Fibroblast of skin of right biceps (primary cell): ENCODE data around the gene UBC.
"Not testable (repeated sequence)": the region's sequence is repeated elsewhere in the genome, so short reads cannot be mapped to it uniquely, and the experiment has no call there.

Experiments used
- DNase-seq: peaks from one replicate; pipeline ENCODE4 v3.0.0-alpha.2; 2013

Gene UBC

DNA sequence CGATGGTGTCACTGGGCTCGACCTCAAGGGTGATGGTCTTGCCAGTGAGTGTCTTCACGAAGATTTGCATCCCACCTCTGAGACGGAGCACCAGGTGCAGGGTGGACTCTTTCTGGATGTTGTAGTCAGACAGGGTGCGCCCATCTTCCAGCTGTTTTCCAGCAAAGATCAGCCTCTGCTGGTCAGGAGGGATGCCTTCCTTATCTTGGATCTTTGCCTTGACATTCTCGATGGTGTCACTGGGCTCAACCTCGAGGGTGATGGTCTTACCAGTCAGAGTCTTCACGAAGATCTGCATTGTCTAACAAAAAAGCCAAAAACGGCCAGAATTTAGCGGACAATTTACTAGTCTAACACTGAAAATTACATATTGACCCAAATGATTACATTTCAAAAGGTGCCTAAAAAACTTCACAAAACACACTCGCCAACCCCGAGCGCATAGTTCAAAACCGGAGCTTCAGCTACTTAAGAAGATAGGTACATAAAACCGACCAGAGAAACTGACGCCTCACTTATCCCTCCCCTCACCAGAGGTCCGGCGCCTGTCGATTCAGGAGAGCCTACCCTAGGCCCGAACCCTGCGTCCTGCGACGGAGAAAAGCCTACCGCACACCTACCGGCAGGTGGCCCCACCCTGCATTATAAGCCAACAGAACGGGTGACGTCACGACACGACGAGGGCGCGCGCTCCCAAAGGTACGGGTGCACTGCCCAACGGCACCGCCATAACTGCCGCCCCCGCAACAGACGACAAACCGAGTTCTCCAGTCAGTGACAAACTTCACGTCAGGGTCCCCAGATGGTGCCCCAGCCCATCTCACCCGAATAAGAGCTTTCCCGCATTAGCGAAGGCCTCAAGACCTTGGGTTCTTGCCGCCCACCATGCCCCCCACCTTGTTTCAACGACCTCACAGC lies 717 bp downstream of the UBC start:
- DNase-seq, result peak; percentile 78

GRCh38 chr12:124912529-124913287 lies 1.7 kb downstream of the UBC start:
- DNase-seq, result not testable (repeated sequence)

- not testable (repeated sequence) for DNase-seq
These were observed 2.9 kb downstream of the UBC start for GRCh38 chr12:124911521-124911920.

GRCh38 chr12:124910561-124911478 lies 3.6 kb downstream of the UBC start:
- DNase-seq, result no peak

DNA sequence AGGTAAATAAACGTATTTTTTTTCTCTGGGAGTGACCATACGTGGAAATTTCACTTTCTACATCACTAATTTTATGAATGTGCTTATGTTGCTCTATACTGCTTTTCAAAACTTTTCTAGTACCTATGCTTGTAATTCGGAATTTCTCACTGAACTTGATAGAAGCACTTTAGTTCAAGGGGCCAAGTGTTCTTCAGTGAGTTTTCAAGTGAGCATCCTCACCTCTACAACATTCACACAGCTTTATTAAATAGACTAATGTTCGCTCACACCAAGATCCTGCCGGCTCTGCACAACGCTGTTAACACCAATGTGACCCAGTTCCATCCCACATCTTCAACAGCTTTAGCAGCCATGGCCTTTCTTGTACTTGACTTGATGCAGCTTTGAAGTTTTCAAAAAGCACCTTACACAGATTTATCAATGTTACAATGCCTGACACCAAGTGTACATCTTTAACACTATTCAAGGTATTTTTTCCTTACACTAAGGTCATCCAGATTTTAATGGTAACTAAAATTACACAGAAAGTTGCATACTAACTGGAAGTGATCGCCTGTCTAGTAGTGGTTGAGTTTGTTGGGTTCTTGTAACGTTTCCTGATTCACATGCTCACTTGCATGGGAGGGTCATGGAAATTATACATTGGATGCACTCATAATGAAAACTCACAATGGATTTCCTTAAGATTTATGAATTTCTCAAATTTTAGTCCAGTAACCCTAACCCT lies 4.5 kb downstream of the UBC start:
- no peak for DNase-seq

DNA sequence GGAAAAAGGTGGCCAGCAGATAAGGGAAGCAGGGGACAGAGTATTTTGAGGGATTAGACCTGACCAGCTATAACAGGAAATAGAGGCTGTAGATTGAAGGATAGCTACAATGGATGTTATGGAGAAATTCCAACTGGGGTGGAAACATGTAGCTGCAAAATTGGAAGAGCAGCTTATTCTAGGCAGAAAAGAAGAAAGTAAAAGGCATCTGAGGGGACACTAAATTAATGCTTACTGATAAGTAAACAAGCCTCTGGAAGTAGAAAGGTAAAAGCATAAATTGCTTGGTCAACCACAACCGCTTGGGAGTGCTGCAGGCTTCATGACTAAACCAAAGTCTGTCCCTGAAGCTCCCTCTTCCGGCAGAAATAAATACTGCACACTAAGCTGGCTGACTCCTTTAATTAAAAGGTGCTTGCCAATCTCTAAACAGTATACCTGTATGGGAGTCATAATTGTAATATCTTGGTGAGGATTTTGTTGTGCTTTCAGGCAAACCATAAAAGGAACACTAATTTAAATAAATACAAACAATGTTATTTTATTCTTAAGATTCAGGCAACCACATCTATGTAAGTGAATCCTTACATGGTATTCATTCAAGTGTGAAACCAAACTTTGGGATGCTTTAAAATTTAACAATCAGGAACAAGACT lies 7.7 kb downstream of the UBC start:
- DNase-seq, result peak; percentile 87

DNA sequence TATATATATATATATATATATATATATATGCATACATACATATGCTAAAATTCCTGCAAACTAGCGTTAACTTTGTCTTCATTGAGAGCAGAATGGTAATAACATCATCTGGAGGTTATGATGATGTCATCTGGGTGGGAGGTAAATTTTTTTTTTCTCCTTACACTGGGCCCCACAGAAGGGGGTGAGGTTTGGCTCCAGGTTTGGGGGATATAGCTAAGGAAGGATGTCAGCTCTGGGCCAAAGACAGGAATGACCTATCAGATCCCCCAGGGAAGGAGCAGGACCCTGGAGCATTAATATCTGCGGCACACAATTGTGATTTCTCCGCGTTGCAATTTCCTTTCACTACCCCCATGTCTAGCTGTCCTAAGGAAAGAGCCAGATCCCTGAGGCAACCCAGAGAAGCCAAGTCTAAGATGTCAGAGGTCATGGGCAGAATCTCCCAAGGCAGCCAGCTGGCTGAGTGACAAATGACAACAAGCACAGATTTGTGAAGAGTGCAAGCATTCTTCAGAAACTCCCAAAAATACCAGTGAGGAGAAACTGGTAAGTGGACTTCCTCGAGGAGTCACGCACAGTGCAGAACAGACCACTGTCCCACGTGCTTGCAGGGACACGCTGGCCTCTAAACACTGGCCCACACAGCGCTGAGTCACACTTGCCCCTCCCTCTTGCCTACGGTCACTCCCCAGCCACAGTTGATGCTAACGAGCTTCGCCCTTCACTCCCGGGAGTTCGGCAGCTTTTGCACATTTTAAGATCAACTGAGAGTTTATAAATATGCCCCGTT lies 9.9 kb downstream of the UBC start:
- peak; percentile 78 for DNase-seq

DNA sequence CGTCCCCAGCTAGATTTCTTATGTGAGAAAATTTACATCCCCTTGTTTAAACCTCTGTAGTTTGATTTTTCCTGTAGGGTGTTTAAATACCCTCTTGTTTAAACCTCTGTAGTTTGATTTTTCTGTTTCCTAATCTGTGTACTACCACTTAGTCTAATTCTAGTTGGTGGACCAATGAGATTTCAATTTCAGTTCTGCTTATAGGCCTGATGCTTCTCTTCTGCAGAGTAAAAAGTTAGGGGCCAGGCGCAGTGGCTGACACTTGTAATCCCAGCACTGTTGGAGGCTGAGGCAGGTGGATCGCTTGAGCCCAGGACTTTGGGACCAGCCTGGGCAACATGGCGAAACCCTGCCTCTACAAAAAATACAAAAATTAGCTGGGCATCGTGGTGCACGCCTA lies 11.5 kb downstream of the UBC start:
- DNase-seq, result no peak

DNA sequence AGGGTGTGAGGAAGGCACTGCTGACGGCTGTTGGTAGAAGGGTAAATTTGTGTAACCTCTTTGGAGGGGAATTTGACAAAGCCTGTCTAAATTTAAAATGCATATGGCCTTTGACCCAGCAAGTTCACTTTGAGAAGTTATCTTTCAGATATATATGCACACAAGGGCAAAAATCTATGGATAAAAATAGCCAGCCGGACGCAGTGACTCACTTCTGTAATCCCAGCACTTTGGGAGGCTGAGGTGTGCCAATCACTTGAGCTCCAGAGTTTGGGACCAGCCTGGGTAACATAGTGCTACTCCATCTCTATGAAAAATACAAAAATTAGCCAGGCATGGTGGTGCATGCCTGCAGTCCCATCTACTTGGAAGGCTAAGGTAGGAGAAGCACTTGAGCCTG lies 13.4 kb downstream of the UBC start:
- no peak for DNase-seq

DNA sequence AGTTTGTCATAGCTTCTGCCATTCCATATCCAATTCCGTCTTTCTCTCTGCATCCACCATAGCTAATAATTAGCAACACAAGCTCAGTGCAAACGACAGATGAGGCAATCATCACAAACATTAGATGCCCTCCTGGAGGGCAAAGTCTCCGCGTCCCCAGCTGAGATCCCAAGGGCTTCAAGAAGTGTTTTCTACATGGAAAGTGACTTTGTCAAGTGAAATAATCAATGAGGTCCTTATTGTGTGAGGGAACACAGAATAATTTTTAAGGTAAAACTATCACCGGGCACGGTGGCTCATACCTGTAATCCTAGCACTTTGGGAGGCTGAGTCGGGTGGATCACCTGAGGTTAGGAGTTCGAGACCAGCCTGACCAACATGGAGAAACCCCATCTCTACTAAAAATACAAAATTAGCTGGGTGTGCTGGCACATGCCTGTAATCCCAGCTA lies 14.1 kb downstream of the UBC start:
- DNase-seq, result not testable (repeated sequence)

DNA sequence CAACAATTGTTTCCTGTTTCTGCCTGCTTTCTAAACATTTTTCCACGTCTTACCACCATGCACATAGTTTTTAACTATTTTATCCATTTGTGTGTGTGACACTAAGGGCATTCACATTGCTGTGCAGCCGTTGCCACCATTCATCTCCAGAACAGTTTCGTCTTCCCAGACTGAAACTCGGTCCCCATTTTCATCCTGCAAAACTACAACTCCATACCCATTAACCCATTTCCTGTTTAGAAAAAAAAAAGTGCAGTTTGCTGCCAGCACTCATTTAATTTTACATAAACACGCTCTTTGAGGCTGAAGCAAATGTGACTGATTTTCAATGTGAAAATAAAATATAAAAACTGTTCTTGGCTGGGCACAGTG lies 15.5 kb downstream of the UBC start:
- no peak for DNase-seq

DNA sequence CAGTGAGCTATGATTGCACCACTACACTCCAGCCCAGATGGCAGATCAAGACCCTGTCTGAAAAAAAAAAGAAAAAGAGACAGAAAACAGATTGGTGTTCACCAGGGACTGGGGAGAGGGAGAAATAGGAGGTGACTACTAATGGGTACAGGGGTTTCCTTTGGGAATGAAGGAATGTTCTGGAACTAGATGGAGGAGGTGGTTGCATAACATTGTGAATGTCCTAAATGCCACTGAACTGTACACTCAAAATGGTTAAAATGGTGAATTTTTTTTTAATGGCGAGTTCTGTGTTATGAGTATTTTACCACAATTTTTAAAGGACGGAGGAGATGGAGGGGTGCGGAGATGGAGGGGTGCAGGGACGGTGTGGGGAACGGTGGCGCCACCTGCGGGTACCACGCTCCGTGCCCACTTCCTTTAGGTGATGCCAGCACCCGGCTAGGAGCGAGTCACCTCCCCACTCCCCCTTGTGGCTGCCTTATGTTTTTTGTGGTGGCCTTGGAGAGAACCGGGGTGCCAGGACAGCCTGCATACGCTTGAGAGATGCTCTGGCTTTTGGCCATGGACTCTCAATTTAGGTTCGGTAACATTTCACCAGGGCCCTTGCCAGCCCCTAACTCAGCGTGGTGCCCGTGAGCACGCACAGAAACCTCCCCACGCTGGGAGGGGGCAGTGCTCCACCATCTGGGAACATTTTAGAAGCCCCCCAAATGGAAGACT lies 16.1 kb downstream of the UBC start:
- DNase-seq, result no peak

- DNase-seq, result no peak
These were observed 18.0 kb downstream of the UBC start for GRCh38 chr12:124896461-124896860.

DNA sequence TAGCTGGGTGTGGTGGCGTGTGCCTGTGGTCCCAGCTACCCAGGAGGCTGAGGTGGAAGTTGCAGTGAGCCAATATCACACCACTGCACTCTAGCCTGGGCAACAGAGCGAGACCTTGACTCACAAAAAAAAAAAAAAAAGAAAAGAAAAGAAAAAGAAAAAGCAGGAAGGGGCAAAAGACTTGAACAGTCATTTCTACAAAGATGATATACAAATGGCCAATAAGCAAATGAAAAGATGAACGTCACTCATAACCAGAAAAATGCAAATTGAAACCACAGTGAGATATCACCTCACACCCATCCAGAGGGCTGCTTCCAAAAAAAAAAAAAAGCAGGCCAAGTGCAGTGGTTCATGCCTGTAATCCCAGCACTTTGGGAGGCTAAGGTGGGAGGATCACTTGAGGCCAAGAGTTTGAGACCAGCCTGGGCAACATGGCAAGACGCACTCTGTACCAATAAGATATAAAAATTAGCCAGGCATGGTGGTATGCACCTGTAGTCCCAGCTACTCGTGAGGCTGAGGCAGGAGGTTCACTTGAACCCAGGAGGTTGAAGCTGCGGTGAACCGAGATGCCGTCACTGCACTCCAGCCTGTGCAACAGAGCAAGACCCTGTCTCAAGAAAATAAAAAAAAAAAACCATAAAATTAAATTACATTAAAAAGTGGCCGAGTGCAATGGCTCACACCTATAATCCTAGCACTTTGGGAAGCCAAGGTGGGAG lies 20.5 kb downstream of the UBC start:
- DNase-seq, result no peak

DNA sequence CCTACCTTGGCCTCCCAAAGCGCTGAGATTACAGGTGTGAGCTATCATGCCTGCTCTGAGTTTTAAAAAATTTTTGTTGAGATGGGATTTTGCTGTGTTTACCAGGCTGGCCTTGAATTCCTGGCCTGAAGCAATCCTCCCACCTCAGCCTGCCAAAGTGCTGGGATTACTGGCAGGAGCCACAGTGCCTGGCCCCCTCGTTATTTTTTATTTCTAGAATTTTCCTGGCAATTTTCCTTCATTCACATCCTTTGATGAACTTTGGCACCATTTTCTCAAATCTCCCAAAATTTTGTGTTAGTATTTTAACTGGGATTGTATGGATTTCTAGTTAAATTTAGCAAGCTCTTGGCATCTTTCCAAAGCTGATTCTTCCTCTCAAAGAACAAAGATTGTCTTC lies 26.2 kb downstream of the UBC start:
- no peak for DNase-seq

- DNase-seq, result not testable (repeated sequence)
These were observed 26.7 kb downstream of the UBC start for GRCh38 chr12:124887766-124888165.

- DNase-seq, result no peak
These were observed 29.6 kb downstream of the UBC start for GRCh38 chr12:124884587-124885438.
